Nephron progenitor cell (in vitro differentiated cells): ENCODE data around the gene PTCH2.

Source experiments
- DNase-seq: peaks from one replicate; pipeline ENCODE4 v3.0.0; 2021
- H3K27ac Mint-ChIP-seq: 2 replicates; pipeline ENCODE4 v1.8.0; 2021; ENCODE audit warnings: mild to moderate bottlenecking, moderate library complexity, mixed read lengths
- H3K27me3 Mint-ChIP-seq: 2 replicates; pipeline ENCODE4 v1.8.0; 2021; ENCODE audit warnings: mild to moderate bottlenecking, low read depth, mixed read lengths; ENCODE audit not compliant: poor library complexity
- H3K36me3 Mint-ChIP-seq: 2 replicates; pipeline ENCODE4 v1.8.0; 2021; ENCODE audit warnings: low read depth, mixed read lengths
- H3K4me1 Mint-ChIP-seq: 2 replicates; pipeline ENCODE4 v1.8.0; 2021; ENCODE audit warnings: mixed read lengths
- H3K4me3 Mint-ChIP-seq: 2 replicates; pipeline ENCODE4 v1.8.0; 2021; ENCODE audit warnings: mild to moderate bottlenecking, moderate library complexity, mixed read lengths
- H3K9me3 Mint-ChIP-seq: 2 replicates; pipeline ENCODE4 v1.8.0; 2021; ENCODE audit warnings: mild to moderate bottlenecking, moderate library complexity, mixed read lengths
- CTCF ChIP-seq: fragments of 200-600 bp; sonication (generic); IDR thresholded peaks from 2 replicates; pipeline ENCODE4 v1.5.0; 2021; ENCODE audit warnings: antibody characterized with exemption

Gene PTCH2

GRCh38 chr1:44775078-44775929 is 67.7 kb downstream of the PTCH2 start, which contains the start of gene RPS8:
Gene RPS8 (plus strand): TSS chr1:44775540. CDS start chr1:44775597, 57 bp downstream.
- TF ChIP-seq CTCF: no peak
- Mint-ChIP-seq H3K27ac (peak within 1 kb of the TSS; percentile 99), H3K36me3 (peaks cover 37% of the 10 kb centered on the region), H3K4me3 (peak within 1 kb of the TSS; percentile 89), H3K4me1 (peaks cover 47% of the 10 kb centered on the region), H3K9me3 (no peaks in the 10 kb centered on the region), H3K27me3 (peaks cover 10% of the 10 kb centered on the region)
- peak; percentile 90 for DNase-seq
